Hepatocyte (in vitro differentiated cells): ENCODE data around the gene ADIRF. TPM values are rescaled to one million over a fixed set of nuclear protein-coding genes. Genes with fewer than 3 reads are reported as not detected.
"Not testable (repeated sequence)": the region's sequence is repeated elsewhere in the genome, so short reads cannot be mapped to it uniquely, and the experiment has no call there.

ENCODE experiments used
- DNase-seq: peaks from one replicate; pipeline ENCODE4 v3.0.0-alpha.2; 2016; ENCODE audit warnings: low spot score
- H2AFZ ChIP-seq: fragments of 200-600 bp; sonication (generic); 2 replicates; pipeline ENCODE4 v1.6.0; 2016; ENCODE audit warnings: antibody characterized with exemption, mild to moderate bottlenecking
- H3K27ac ChIP-seq: fragments of 200-600 bp; sonication (generic); 2 replicates; pipeline ENCODE4 v1.5.1; 2016; ENCODE audit warnings: mild to moderate bottlenecking
- H3K27me3 ChIP-seq: fragments of 200-600 bp; sonication (generic); 2 replicates; pipeline ENCODE4 v1.6.1; 2016
- H3K36me3 ChIP-seq: fragments of 200-600 bp; sonication (generic); replicated peaks from 2 replicates; pipeline ENCODE4 v1.5.1; 2016; ENCODE audit warnings: low read depth; ENCODE audit not compliant: insufficient read depth
- H3K4me1 ChIP-seq: fragments of 200-600 bp; sonication (generic); 2 replicates; pipeline ENCODE4 v1.5.1; 2016; ENCODE audit warnings: mild to moderate bottlenecking, moderate library complexity; ENCODE audit not compliant: insufficient read depth
- H3K4me2 ChIP-seq: fragments of 200-600 bp; sonication (generic); 2 replicates; pipeline ENCODE4 v1.6.0; 2016
- H3K4me3 ChIP-seq: fragments of 200-600 bp; sonication (generic); 2 replicates; pipeline ENCODE4 v1.5.1; 2016; ENCODE audit warnings: mild to moderate bottlenecking
- H3K79me2 ChIP-seq: fragments of 200-600 bp; sonication (generic); 2 replicates; pipeline ENCODE4 v1.6.0; 2017; ENCODE audit warnings: mild to moderate bottlenecking
- H3K9me2 ChIP-seq: fragments of 200-600 bp; sonication (generic); replicated peaks from 2 replicates; pipeline ENCODE4 v1.6.0; 2017; ENCODE audit warnings: mild to moderate bottlenecking; ENCODE audit not compliant: insufficient read depth
- H3K9me3 ChIP-seq: fragments of 200-600 bp; sonication (generic); 2 replicates; pipeline ENCODE4 v1.5.1; 2016; ENCODE audit warnings: low read depth, mild to moderate bottlenecking
- H4K20me1 ChIP-seq: fragments of 200-600 bp; sonication (generic); 2 replicates; pipeline ENCODE4 v1.6.0; 2016; ENCODE audit warnings: mild to moderate bottlenecking; ENCODE audit not compliant: insufficient read depth, poor library complexity, severe bottlenecking
- WGBS: methylation state at CpG from one replicate; pipeline ENCODE4 v1.1.6; 2016; ENCODE audit warnings: low lambda C conversion rate; ENCODE audit errors: missing lambda C conversion rate; 5-methylcytosine and 5-hydroxymethylcytosine counted together
- polyA plus RNA-seq: library from polyadenylated mRNA; unstranded; fragments of >200 nt; fragmentation: Nextera tagmentation; extraction: Ambion mirVana; gene quantifications from 2 replicates; pipeline ENCODE4 v1.2.1, GENCODE V29; 2016
- small RNA-seq: library from RNA; depleted of rRNA; stranded (forward); fragments of <200 nt; gene quantifications from one replicate; pipeline ENCODE3, GENCODE V24; 2014
- total RNA-seq: library from RNA; depleted of rRNA; stranded (reverse); fragments of >200 nt; gene quantifications from 2 replicates; pipeline ENCODE4 v1.2.3, GENCODE V29; 2014

Gene ADIRF
- total and polyA plus RNA-seq, 2 experiments from 2014 or later, result not detected

DNA sequence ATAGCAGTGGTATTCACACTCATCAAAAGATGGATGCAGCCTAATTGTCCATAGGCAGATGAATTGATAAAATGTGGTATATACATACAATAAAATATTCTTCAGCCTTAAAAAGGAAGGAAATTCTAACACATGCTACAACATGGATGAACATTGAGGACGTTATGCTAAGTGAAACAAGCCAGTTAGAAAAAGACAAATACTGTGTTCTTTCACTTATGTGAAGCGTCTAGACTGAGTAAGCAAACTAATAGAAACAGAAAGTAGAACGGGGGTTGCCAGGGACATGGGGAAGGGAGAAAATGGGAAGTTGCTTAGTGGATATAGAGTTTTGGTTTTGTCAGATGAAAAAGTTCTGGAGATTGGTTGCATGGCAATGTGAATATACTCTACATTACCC, 45.2 kb downstream of the ADIRF start:
- H3K4me2 ChIP-seq, H3K4me3 ChIP-seq, H2AFZ ChIP-seq, H3K27me3 ChIP-seq, H3K79me2 ChIP-seq, H3K27ac ChIP-seq, H3K9me2 ChIP-seq, H4K20me1 ChIP-seq, H3K36me3 ChIP-seq, DNase-seq, H3K4me1 ChIP-seq, H3K9me3 ChIP-seq: not testable (repeated sequence)
- 83% methylated on average over 3 of the region's 3 CpGs for WGBS

DNA sequence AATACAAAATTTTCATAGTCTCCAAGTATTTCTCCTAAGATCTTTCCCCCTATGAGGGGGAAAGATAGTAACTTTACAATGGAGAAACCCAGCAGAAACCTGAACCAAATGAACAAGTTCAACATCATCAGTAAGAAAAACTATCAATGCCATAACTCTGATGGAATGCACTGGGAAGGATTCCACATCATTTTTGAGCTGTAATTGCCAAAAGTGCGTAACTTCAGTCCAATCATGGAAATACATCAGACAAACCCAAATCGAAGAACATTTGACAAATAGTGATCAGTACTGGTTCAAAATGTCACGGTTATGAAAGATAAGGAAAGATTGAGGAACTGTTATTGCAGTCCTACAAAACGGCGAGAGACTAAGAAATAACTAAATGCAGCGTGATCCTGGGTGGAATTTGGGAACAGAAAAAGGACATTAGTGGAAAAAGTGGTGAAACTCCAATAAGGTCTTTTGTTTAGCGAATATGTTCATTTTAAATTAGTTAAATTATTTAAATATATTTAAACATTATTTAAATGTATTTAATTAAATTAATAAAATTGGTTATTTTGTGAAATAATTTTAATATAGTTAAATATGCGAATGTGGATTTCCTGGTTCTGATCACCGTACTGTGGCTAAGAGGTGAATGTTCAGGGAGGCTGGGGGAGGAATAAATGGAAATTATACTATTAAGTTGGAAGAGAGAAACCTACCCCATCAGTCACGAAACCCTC, 46.9 kb downstream of the ADIRF start:
- not testable (repeated sequence) for H4K20me1 ChIP-seq, H2AFZ ChIP-seq, H3K9me3 ChIP-seq, H3K79me2 ChIP-seq, H3K27me3 ChIP-seq, H3K4me2 ChIP-seq, H3K27ac ChIP-seq, H3K4me1 ChIP-seq, H3K4me3 ChIP-seq, DNase-seq, H3K36me3 ChIP-seq, H3K9me2 ChIP-seq
- 92% methylated on average over 10 of the region's 10 CpGs for WGBS

DNA sequence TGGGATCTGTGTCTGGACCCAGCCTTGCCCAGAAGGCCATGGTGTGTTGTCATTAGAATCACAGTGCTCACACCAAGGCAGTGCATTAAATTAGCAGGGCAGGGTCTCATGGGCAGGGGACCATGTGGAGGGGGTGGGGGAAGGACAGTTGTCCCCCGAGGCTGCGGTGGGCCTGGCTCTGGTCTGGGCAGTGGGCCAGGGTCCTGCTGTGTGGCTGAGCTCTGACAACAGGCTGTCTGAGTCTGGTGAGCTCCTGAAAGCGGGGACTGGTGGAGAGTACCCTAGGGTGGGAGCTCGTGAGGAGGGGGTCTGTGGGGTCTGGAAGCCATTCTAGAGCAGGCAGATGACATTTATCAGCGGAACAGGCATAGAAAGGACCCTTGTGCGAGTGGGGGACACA, 49.8 kb downstream of the ADIRF start:
- not testable (repeated sequence) for H3K4me2 ChIP-seq, H3K4me1 ChIP-seq, H3K27me3 ChIP-seq, H2AFZ ChIP-seq, H4K20me1 ChIP-seq, H3K79me2 ChIP-seq, H3K4me3 ChIP-seq, H3K36me3 ChIP-seq, DNase-seq, H3K9me3 ChIP-seq, H3K9me2 ChIP-seq, H3K27ac ChIP-seq
- WGBS, result 62% methylated on average over 5 of the region's 6 CpGs

- not testable (repeated sequence) for H2AFZ ChIP-seq, H3K36me3 ChIP-seq, H3K79me2 ChIP-seq, DNase-seq, H3K27me3 ChIP-seq, H3K9me2 ChIP-seq, H3K4me1 ChIP-seq, H3K4me2 ChIP-seq, H4K20me1 ChIP-seq, H3K4me3 ChIP-seq, H3K9me3 ChIP-seq, H3K27ac ChIP-seq
- 90% methylated on average over 6 of the region's 6 CpGs for WGBS
These were observed 50.8 kb downstream of the ADIRF start for GRCh38 chr10:87019066-87019465.

GRCh38 chr10:87019504-87019903, 51.2 kb downstream of the ADIRF start:
- H4K20me1 ChIP-seq, DNase-seq, H3K79me2 ChIP-seq, H3K9me2 ChIP-seq, H3K4me2 ChIP-seq, H3K27me3 ChIP-seq, H3K27ac ChIP-seq, H3K36me3 ChIP-seq, H3K4me1 ChIP-seq, H3K4me3 ChIP-seq, H2AFZ ChIP-seq, H3K9me3 ChIP-seq: not testable (repeated sequence)
- WGBS, result 88% methylated on average over 1 of the region's 1 CpG

DNA sequence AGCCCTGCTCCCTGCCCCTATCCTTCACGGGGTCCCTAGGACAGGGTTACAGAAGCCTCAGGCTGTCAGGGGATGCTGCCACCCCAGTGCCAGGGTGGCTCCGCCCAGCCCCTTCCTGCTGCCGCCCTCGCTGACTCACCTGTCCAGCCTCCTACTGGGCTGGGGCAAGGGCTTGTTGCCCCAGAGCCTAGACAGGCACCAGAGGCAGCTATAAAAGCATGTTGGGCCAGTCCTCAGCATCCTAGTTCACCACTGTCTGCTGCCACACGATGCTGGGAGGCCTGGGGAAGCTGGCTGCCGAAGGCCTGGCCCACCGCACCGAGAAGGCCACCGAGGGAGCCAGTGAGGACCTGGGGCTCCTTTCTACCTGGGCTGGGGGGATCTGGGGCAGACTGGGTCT, 51.8 kb downstream of the ADIRF start, which contains the start of gene FAM25A:
Gene FAM25A (plus strand): TSS at position 239 of the 400 bp plus-strand sequence. CDS start 31 bp downstream, at position 270.
- not testable (repeated sequence) for H3K79me2 ChIP-seq, H2AFZ ChIP-seq, H3K4me1 ChIP-seq, H3K4me2 ChIP-seq, H3K9me2 ChIP-seq, H3K9me3 ChIP-seq, H3K4me3 ChIP-seq, H3K36me3 ChIP-seq, H3K27me3 ChIP-seq, H3K27ac ChIP-seq, DNase-seq, H4K20me1 ChIP-seq
- WGBS, result 90% methylated on average over 9 of the region's 9 CpGs

Small RNAs within 50 kb of the gene (small RNA-seq; reads per million reads assigned to genes)
- gene BMS1P3 (not detected), gene FAM25A (not detected)

Other genes starting within 250 kb of the ADIRF start
- gene BMPR1A, start 211.9 kb upstream of the ADIRF start, total RNA-seq, result 58.0 and 58.7 TPM in 2 replicates
- 13.9 and 25.1 TPM in 2 replicates for gene BMPR1A, start 211.9 kb upstream of the ADIRF start, polyA plus RNA-seq
- gene MMRN2, start 10.9 kb upstream of the ADIRF start, total RNA-seq, result 1.9 and 4.9 TPM in 2 replicates
- gene MMRN2, start 10.9 kb upstream of the ADIRF start, polyA plus RNA-seq, result 1.9 and 2.2 TPM in 2 replicates
- gene SNCG, start 9.9 kb upstream of the ADIRF start, total RNA-seq, result 2.7 and 12.1 TPM in 2 replicates
- 14.6 and 18.5 TPM in 2 replicates for gene SNCG, start 9.9 kb upstream of the ADIRF start, polyA plus RNA-seq
- not detected in 2 replicates for gene FAM25A, start 51.8 kb downstream of the ADIRF start, total RNA-seq
- gene FAM25A, start 51.8 kb downstream of the ADIRF start, polyA plus RNA-seq, result 0.57 TPM in 1 of 2 replicates, not detected in the other
- 695 and 698 TPM in 2 replicates for gene GLUD1, start 126.4 kb downstream of the ADIRF start, total RNA-seq
- 100 and 178 TPM in 2 replicates for gene GLUD1, start 126.4 kb downstream of the ADIRF start, polyA plus RNA-seq
- gene SHLD2, start 126.7 kb downstream of the ADIRF start, total RNA-seq, result 43.3 and 44.5 TPM in 2 replicates
- gene SHLD2, start 126.7 kb downstream of the ADIRF start, polyA plus RNA-seq, result 21.5 and 22.9 TPM in 2 replicates